K562 (cell line): ENCODE measurements around the gene ST3GAL3. TPM values are rescaled to one million over a fixed set of nuclear protein-coding genes. Genes with fewer than 3 reads are reported as not detected.

Experiments used
- ATAC-seq: fragments of 200-7000 bp; cut with Tn5 transposase; 3 replicates; pipeline ENCODE4 v1.9.1; 2020; ENCODE audit warnings: moderate library complexity
- BruUV-seq: library from RNA; stranded (reverse); fragments of 400-500 nt; replicated peaks from 2 replicates; lab custom pipeline; 2021; lab: Mats Ljungman, UMichigan
- CTCF ChIA-PET: fragments of 300-600 bp; formaldehyde crosslinking; extraction: SDS; loops from one replicate; lab custom pipeline; 2021; ENCODE audit warnings: low intra/inter-chr PET ratio; lab: Yijun Ruan, JAX
- POLR2A ChIA-PET: fragments of 300-600, 350-650 bp; sonication (Branson Sonifier 250); formaldehyde crosslinking; extraction: SDS; loops from one replicate; lab custom pipeline; 2021; ENCODE audit warnings: antibody characterized with exemption, inconsistent platforms; lab: Yijun Ruan, JAX
- DNase-seq, 4 experiments: peaks; one replicate each; pipeline versions ENCODE4 v3.0.0 to v3.0.0-alpha.2; 2011 to 2018; ENCODE audit warnings: low spot score in 3 of 4, mixed read lengths in 3 of 4; ENCODE audit errors: extremely low read depth in 1 of 4
- FAIRE-seq: peaks from 2 replicates; lab custom pipeline; 2011; peaks lifted over from hg19 to GRCh38; lab: Jason Lieb, UNC
- H2AFZ ChIP-seq: 2 replicates; pipeline ENCODE4 v1.6.0; 2011; ENCODE audit warnings: low read depth, low read length, control low read depth, inconsistent platforms
- H3K27ac ChIP-seq: fragments of 200-600 bp; 3 replicates; pipeline ENCODE4 v1.8.0; 2011; ENCODE audit warnings: low read depth, mild to moderate bottlenecking, control low read depth, inconsistent platforms, low read length, moderate library complexity, mixed read lengths; ENCODE audit errors: extremely low read depth
- H3K27me3 ChIP-seq, 2 experiments: fragments of 300-600 bp in 1 of 2; 2 replicates in 1 of 2; 3 replicates in 1 of 2; pipeline versions ENCODE4 v1.6.0 to v1.8.0; 2011; ENCODE audit warnings: inconsistent platforms in 2 of 2, low read length in 2 of 2, mild to moderate bottlenecking in 1 of 2, mixed read lengths in 1 of 2, moderate library complexity in 1 of 2; ENCODE audit not compliant: control insufficient read depth in 2 of 2, insufficient read depth in 2 of 2
- H3K36me3 ChIP-seq: fragments of 300-600 bp; 3 replicates; pipeline ENCODE4 v1.8.0; 2011; ENCODE audit warnings: mild to moderate bottlenecking, low read length, inconsistent platforms; ENCODE audit not compliant: control insufficient read depth, insufficient read depth
- H3K4me1 ChIP-seq, 2 experiments: fragments of 200-600 bp in 1 of 2; replicated peaks in 1 of 2; 2 replicates in 1 of 2; 3 replicates in 1 of 2; pipeline versions ENCODE4 v1.5.1 to v1.8.0; 2011; ENCODE audit warnings: inconsistent platforms in 2 of 2, low read length in 2 of 2, mild to moderate bottlenecking in 1 of 2, mixed read lengths in 1 of 2, moderate library complexity in 1 of 2; ENCODE audit not compliant: control insufficient read depth in 2 of 2, insufficient read depth in 2 of 2
- H3K4me2 ChIP-seq: 2 replicates; pipeline ENCODE4 v1.6.1; 2011; ENCODE audit warnings: low read length, control low read depth, inconsistent platforms, mixed read lengths; ENCODE audit not compliant: insufficient read depth
- H3K4me3 ChIP-seq: fragments of 200-600 bp; sonication (generic), shearing (Covaris generic); 2 replicates; pipeline ENCODE4 v1.5.1; 2016; ENCODE audit warnings: control low read depth, inconsistent platforms
- H3K79me2 ChIP-seq: fragments of 200-600 bp; 3 replicates; pipeline ENCODE4 v1.8.0; 2011; ENCODE audit warnings: low read length, inconsistent platforms; ENCODE audit not compliant: control insufficient read depth, insufficient read depth
- H3K9ac ChIP-seq, 2 experiments: 2 replicates each; pipeline versions ENCODE4 v1.6.0 to v1.6.1; 2011; ENCODE audit warnings: low read depth in 2 of 2, low read length in 2 of 2, control low read depth in 1 of 2, inconsistent platforms in 1 of 2, mild to moderate bottlenecking in 1 of 2, mixed read lengths in 1 of 2; ENCODE audit not compliant: insufficient read depth in 1 of 2
- H3K9me1 ChIP-seq: one replicate; pipeline ENCODE4 v1.6.0; 2011; ENCODE audit warnings: inconsistent platforms, mild to moderate bottlenecking, low read length, moderate library complexity; ENCODE audit not compliant: control insufficient read depth, insufficient read depth
- H3K9me3 ChIP-seq: replicated peaks from 2 replicates; pipeline ENCODE4 v1.5.1; 2011; ENCODE audit warnings: low read depth, low read length, inconsistent platforms; ENCODE audit not compliant: control insufficient read depth, insufficient read depth
- H4K20me1 ChIP-seq: replicated peaks from 2 replicates; pipeline ENCODE4 v1.6.1; 2011; ENCODE audit warnings: low read length, inconsistent platforms, mixed read lengths; ENCODE audit not compliant: control insufficient read depth, insufficient read depth
- ARHGAP35 ChIP-seq: fragments of 450-650 bp; IDR thresholded peaks from 2 replicates; pipeline ENCODE4 v1.6.1; 2018; ENCODE audit not compliant: partially characterized antibody
- FOXJ3 ChIP-seq: sonication (generic); formaldehyde crosslinking; IDR thresholded peaks from 2 replicates; pipeline ENCODE4 v1.4.0; 2020; ENCODE audit warnings: mild to moderate bottlenecking, missing genetic modification reagents
- ID3 ChIP-seq, 2 experiments: fragments of 250-450 bp in 1 of 2; fragments of 450-650 bp in 1 of 2; sonication (Bioruptor Pico) in 1 of 2; IDR thresholded peaks; 2 replicates each; pipeline versions ENCODE4 v1.6.1 to v1.8.0; 2016 to 2021; ENCODE audit warnings: mild to moderate bottlenecking in 2 of 2, moderate library complexity in 2 of 2, missing compliant biosample characterization in 1 of 2, missing genetic modification characterization in 1 of 2
- MNT ChIP-seq, 2 experiments: fragments of 450-650 bp; conservative IDR thresholded peaks; 2 replicates each; pipeline ENCODE4 v1.6.1; 2017; ENCODE audit warnings: mild to moderate bottlenecking in 2 of 2, moderate library complexity in 2 of 2
- USF1 ChIP-seq: sonication (generic); formaldehyde crosslinking; IDR thresholded peaks from 2 replicates; pipeline ENCODE4 v1.9.0; 2022; ENCODE audit warnings: mild to moderate bottlenecking, missing genetic modification reagents
- ZNF3 ChIP-seq: fragments of 250-450 bp; sonication (Bioruptor Pico); IDR thresholded peaks from 2 replicates; pipeline ENCODE4 v1.5.0; 2021; ENCODE audit warnings: mild to moderate bottlenecking, moderate library complexity
- WGBS: fragments of 100-300 bp; shearing (Covaris generic); methylation state at CpG from one replicate; pipeline ENCODE4 v1.1.6; 2016; ENCODE audit warnings: low coverage, mixed read lengths; ENCODE audit not compliant: insufficient coverage; ENCODE audit errors: missing lambda C conversion rate; 5-methylcytosine and 5-hydroxymethylcytosine counted together
- in situ Hi-C: fragments of 300-500 bp; cut with MboI; formaldehyde crosslinking; loops from 4 replicates; pipeline ENCODE4 v1.15.0; 2018; ENCODE audit warnings: inconsistent platforms, mixed read lengths
- intact Hi-C: fragments of 100-400 bp; cut with micrococcal nuclease; formaldehyde crosslinking; loops from 2 replicates; pipeline ENCODE4 v1.14.2; 2022
- polyA plus RNA-seq, 8 experiments: library from polyadenylated mRNA; depleted of rRNA in 4 of 8; stranded (reverse) in 5 of 8; unstranded in 3 of 8; fragments of >200 nt; fragmentation: Nextera tagmentation in 2 of 8; fragmentation: Illumina TruSeq in 1 of 8; extraction: Ambion mirVana in 2 of 8; extraction: Trizol in 1 of 8; gene quantifications; 2 replicates each; pipeline versions ENCODE4 v1.2.1 to v1.2.3, GENCODE V29; 2011 to 2014; ENCODE audit warnings: inconsistent platforms in 1 of 8, missing spikeins in 1 of 8
- total RNA-seq, 7 experiments: library from RNA; depleted of rRNA in 6 of 7; stranded (reverse); fragments of >200 nt in 6 of 7; fragmentation: Illumina TruSeq in 2 of 7; extraction: Trizol in 2 of 7; gene quantifications; 2 replicates each; pipeline versions ENCODE4 v1.2.1 to v1.2.3, GENCODE V29; 2011 to 2021; ENCODE audit warnings: low replicate concordance in 1 of 7
- TF ChIP-seq, protein P1 (sequence below): fragments of 450-650 bp; IDR thresholded peaks from 2 replicates; pipeline ENCODE4 v1.6.1; 2017; ENCODE audit warnings: antibody characterized with exemption, mild to moderate bottlenecking

ST3GAL3 gene
- total and polyA plus RNA-seq, 9 of the 15 experiments (the other 6 are each of a cell fraction or from before 2014, with no cell fraction given): 1.2 to 18.9 (median 11.0) TPM

- no peak for TF ChIP-seq MNT (conservative IDR thresholded peaks at IDR 0.05)
- TF ChIP-seq, protein P1, sequence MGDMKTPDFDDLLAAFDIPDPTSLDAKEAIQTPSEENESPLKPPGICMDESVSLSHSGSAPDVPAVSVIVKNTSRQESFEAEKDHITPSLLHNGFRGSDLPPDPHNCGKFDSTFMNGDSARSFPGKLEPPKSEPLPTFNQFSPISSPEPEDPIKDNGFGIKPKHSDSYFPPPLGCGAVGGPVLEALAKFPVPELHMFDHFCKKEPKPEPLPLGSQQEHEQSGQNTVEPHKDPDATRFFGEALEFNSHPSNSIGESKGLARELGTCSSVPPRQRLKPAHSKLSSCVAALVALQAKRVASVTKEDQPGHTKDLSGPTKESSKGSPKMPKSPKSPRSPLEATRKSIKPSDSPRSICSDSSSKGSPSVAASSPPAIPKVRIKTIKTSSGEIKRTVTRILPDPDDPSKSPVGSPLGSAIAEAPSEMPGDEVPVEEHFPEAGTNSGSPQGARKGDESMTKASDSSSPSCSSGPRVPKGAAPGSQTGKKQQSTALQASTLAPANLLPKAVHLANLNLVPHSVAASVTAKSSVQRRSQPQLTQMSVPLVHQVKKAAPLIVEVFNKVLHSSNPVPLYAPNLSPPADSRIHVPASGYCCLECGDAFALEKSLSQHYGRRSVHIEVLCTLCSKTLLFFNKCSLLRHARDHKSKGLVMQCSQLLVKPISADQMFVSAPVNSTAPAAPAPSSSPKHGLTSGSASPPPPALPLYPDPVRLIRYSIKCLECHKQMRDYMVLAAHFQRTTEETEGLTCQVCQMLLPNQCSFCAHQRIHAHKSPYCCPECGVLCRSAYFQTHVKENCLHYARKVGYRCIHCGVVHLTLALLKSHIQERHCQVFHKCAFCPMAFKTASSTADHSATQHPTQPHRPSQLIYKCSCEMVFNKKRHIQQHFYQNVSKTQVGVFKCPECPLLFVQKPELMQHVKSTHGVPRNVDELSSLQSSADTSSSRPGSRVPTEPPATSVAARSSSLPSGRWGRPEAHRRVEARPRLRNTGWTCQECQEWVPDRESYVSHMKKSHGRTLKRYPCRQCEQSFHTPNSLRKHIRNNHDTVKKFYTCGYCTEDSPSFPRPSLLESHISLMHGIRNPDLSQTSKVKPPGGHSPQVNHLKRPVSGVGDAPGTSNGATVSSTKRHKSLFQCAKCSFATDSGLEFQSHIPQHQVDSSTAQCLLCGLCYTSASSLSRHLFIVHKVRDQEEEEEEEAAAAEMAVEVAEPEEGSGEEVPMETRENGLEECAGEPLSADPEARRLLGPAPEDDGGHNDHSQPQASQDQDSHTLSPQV: no peak
- TF ChIP-seq ZNF3: no peak
Observed at GRCh38 chr1:43882763-43883162, 175.4 kb downstream of the ST3GAL3 start (continued).

- TF ChIP-seq USF1 (CRISPR knock-in tag) (0 out of 2 replicates have a peak, but pooled peaks have one; percentile 25), ID3 (CRISPR knock-in tag; IDR thresholded peaks at IDR 0.05) (no peak), ID3 (tag; IDR thresholded peaks at IDR 0.05) (no peak), FOXJ3 (CRISPR knock-in tag) (no peak), ARHGAP35 (no peak)
- CTCF ChIA-PET: no interaction called here
Observed at GRCh38 chr1:43883321-43883720, 176.0 kb downstream of the ST3GAL3 start.

More at GRCh38 chr1:43883321-43883720, 176.0 kb downstream of the ST3GAL3 start:
- Histone ChIP-seq H3K79me2 (no peaks in the 10 kb centered on the region), H3K4me2 (no peak overlapping the region), H3K27me3 (no peaks in the 10 kb centered on the region), H3K36me3 (peaks cover 2% of the 10 kb centered on the region; the same call in 1 of the 3 replicates), H3K9me3 (no peaks in the 10 kb centered on the region), H3K9ac (no peak overlapping the region), H3K9me1 (no peaks in the 10 kb centered on the region), H2AFZ (no peak overlapping the region), H3K4me1 (peaks cover 4 to 8% of the 10 kb centered on the region in 2 experiments; a peak in 3 of 5 replicates), H3K4me3 (no peak overlapping the region), H4K20me1 (no peaks in the 10 kb centered on the region), H3K27ac (no peak overlapping the region)
- no TSS peak for BruUV-seq
- DNase-seq: no peak
- POLR2A ChIA-PET: interaction anchor here (0.6 to 1.6 kb wide), 3 partner anchors 20 to 678 kb away, joined by 3 to 5 read pairs (median 5); no protein-coding TSS in a partner anchor
- intact Hi-C loops (no loop called here), in situ Hi-C loops (no loop called here)
- WGBS: 73% methylated on average over 4 of the region's 4 CpGs
- no peak for FAIRE-seq
- no peak for ATAC-seq
